Right lobe of liver (tissue), 4 donors: ENCODE data around the gene PRKN.

Experiments used
- CTCF ChIP-seq, 4 donors: fragments of 200-600 bp in 3 of 4; fragments of 450-650 bp in 1 of 4; IDR thresholded peaks; one replicate each; pipeline versions ENCODE4 v1.5.1 to v1.8.0; 2016 to 2022; ENCODE audit warnings: antibody characterized with exemption in 4 of 4, mild to moderate bottlenecking in 2 of 4
- POLR2A ChIP-seq: fragments of 450-650 bp; IDR thresholded peaks from one replicate; pipeline ENCODE4 v1.6.1; 2017; ENCODE audit warnings: antibody characterized with exemption, mild to moderate bottlenecking
- donor health status: DM: no; HTN: no; CAD: no.
- donor health status: DM: no; HTN: no; CAD: no.
- donor health status: DM: no; HTN: yes; CAD: no.

GRCh38 chr6:162055365-162055764 is 672.2 kb downstream of the PRKN start:
- TF ChIP-seq CTCF (IDR thresholded peaks at IDR 0.05) (no peak), POLR2A (no peak)
